ENCODE measurements around the gene PARVB. TPM values are rescaled to one million over a fixed set of nuclear protein-coding genes. Genes with fewer than 3 reads are reported as not detected.

The PARVB gene
- total RNA-seq, 4 donors from 2014 or later, result 27.7 to 88.5 (median 41.7) TPM

DNA sequence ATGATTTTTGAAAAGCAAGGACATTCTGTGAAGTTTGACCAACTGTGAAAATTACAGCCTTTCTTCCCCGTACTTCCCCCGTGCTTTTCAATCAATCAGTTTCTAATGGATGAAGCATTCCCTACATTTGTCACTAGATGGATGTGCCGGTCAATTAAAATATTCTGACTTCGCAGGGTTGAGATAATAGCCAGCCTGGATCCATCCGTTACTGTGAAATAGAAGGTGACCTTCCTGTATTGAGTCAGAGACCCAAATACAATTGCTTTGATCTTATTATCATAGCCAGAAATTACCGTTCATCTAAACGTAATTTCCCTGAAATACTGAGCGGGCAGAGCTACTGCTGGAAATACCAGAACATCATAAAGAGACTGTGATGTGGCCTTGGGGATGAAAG lies 21.1 kb upstream of the PARVB start:
- H3K27ac ChIP-seq, result no peak overlapping the region
- no peaks in the 10 kb centered on the region for H3K36me3 ChIP-seq
- H3K4me3 ChIP-seq, result no peak overlapping the region
- intact Hi-C loops (cut with DNase I; ENCODE audit: low total_unique reads), result no loop called here
- TF ChIP-seq POLR2A (IDR thresholded peaks at IDR 0.05), result no peak
- TF ChIP-seq, protein P1, sequence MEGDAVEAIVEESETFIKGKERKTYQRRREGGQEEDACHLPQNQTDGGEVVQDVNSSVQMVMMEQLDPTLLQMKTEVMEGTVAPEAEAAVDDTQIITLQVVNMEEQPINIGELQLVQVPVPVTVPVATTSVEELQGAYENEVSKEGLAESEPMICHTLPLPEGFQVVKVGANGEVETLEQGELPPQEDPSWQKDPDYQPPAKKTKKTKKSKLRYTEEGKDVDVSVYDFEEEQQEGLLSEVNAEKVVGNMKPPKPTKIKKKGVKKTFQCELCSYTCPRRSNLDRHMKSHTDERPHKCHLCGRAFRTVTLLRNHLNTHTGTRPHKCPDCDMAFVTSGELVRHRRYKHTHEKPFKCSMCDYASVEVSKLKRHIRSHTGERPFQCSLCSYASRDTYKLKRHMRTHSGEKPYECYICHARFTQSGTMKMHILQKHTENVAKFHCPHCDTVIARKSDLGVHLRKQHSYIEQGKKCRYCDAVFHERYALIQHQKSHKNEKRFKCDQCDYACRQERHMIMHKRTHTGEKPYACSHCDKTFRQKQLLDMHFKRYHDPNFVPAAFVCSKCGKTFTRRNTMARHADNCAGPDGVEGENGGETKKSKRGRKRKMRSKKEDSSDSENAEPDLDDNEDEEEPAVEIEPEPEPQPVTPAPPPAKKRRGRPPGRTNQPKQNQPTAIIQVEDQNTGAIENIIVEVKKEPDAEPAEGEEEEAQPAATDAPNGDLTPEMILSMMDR (IDR thresholded peaks at IDR 0.05), result no peak
- H3K27me3 ChIP-seq, result no peaks in the 10 kb centered on the region
- H3K9me3 ChIP-seq, result no peaks in the 10 kb centered on the region
- DNase-seq, result no peak
- H3K4me1 ChIP-seq, result no peaks in the 10 kb centered on the region

DNA sequence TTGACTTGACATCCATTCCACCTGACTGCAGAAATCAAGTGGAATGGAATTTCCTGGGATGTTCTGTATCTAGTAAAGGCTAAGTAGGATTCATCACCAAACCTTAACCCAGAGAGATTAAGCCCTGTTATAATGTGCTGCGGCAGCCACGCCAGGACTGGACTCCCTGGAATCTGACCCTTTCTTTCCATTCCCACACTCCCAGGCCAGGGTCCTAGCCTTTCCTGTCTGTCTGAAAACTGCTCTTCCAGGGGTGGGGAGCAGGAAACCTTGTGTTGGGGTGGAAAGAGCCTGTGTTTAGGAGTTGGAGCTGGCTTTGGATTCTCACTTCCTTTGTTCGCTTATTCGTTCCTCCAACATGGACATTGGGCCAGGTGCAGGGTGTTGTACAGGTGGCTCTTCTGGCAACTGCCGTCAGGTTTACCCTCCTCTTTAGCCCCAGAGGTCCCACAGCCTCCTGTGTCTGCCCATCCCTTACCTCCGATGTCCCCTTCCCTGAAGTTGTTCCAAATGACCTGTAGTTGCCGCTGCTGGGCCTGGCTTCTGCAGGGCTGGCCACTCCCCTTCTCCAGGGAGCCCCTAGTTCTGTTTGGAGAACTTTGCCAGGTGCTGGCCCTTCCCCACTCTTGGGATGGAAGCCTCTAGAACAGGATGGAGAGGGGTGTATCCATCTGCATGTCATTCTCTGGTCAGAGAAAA lies 20.5 kb upstream of the PARVB start:
- DNase-seq, result no peak
- no peaks in the 10 kb centered on the region for H3K36me3 ChIP-seq
- no peaks in the 10 kb centered on the region for H3K4me1 ChIP-seq
- intact Hi-C loops (cut with DNase I; ENCODE audit: low total_unique reads), result no loop called here
- H3K4me3 ChIP-seq, result no peak overlapping the region
- H3K27ac ChIP-seq, result no peak overlapping the region
- no peaks in the 10 kb centered on the region for H3K27me3 ChIP-seq
- TF ChIP-seq, protein P1 (IDR thresholded peaks at IDR 0.05), result peak in 1 of 4 experiments; percentile 8
- TF ChIP-seq POLR2A (IDR thresholded peaks at IDR 0.05), result no peak
- no peaks in the 10 kb centered on the region for H3K9me3 ChIP-seq

DNA sequence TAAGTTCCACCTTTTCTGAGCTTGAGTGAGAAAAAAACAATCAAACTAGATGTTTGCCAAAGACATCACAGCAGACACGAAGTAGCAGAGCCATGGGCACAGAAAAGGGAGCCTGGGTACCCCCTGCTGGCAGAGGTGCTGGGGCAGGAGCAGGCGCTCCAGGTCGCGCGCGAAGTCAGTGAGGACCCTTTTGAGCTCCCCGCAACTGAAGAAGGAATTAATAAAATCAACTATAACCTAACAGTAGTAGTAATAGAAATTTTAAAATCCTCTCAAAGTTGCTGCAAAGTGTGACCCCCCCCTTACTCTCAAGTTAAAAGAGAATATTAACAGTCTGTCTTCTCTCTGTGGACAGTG lies 20.0 kb upstream of the PARVB start:
- no peak overlapping the region for H3K27ac ChIP-seq
- no peaks in the 10 kb centered on the region for H3K9me3 ChIP-seq
- TF ChIP-seq POLR2A (IDR thresholded peaks at IDR 0.05), result no peak
- TF ChIP-seq, protein P1 (IDR thresholded peaks at IDR 0.05), result no peak
- no peak for DNase-seq
- H3K36me3 ChIP-seq, result no peaks in the 10 kb centered on the region
- H3K4me3 ChIP-seq, result no peak overlapping the region
- H3K27me3 ChIP-seq, result no peaks in the 10 kb centered on the region
- intact Hi-C loops (cut with DNase I; ENCODE audit: low total_unique reads), result no loop called here
- no peaks in the 10 kb centered on the region for H3K4me1 ChIP-seq

DNA sequence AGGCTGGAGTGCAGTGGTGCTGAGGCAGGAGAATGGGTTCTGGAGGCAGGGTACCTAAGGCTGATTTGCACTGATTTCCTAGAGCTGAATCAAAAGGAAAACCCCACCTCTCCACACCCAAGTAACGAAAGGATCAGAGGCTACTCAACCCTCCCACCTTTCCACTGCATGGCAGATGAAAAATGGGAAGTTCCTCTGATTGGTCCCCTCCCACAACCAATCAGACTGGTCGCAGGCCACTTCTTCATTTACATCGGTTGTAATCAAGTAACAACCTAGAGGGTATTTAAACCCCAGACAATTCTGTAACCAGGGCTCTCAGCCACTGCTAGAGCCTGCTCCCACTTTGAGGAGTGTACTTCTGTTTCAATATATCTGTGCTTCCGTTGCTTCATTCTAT lies 18.6 kb upstream of the PARVB start:
- Histone ChIP-seq H3K36me3 (no peaks in the 10 kb centered on the region), H3K4me1 (no peaks in the 10 kb centered on the region), H3K27me3 (no peaks in the 10 kb centered on the region), H3K9me3 (no peaks in the 10 kb centered on the region), H3K27ac (no peak overlapping the region), H3K4me3 (no peak overlapping the region)
- no peak for TF ChIP-seq POLR2A (IDR thresholded peaks at IDR 0.05)
- TF ChIP-seq, protein P1 (IDR thresholded peaks at IDR 0.05), result no peak
- DNase-seq, result no peak
- intact Hi-C loops (cut with DNase I; ENCODE audit: low total_unique reads), result no loop called here

DNA sequence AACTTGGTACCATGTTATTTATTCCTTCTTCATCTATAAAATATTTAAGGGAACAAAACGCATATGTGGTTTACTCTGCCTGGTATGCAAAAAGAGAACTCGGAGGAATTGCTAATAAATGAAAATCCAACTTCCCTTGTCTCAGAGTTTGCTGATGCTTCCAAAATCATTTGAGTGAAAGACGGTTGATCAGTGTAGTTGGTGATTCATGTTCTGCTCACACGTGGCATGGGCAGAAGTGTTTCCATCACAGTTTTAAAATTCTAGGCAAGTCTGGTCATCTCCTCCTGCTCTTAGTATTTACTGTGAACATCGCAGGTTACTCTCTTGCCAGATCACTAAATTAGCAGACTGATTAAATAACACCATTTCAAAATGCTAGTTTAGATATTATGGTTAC lies 11.9 kb upstream of the PARVB start:
- Histone ChIP-seq H3K9me3 (no peaks in the 10 kb centered on the region), H3K27ac (no peak overlapping the region), H3K36me3 (no peaks in the 10 kb centered on the region), H3K4me3 (no peak overlapping the region), H3K4me1 (no peaks in the 10 kb centered on the region), H3K27me3 (no peaks in the 10 kb centered on the region)
- no peak for DNase-seq
- intact Hi-C loops (cut with DNase I; ENCODE audit: low total_unique reads), result no loop called here
- TF ChIP-seq POLR2A (IDR thresholded peaks at IDR 0.05), result no peak
- TF ChIP-seq, protein P1 (IDR thresholded peaks at IDR 0.05), result no peak

All from uterus (tissue), 4 donors.